ENCODE measurements around the gene SLC25A42.

SLC25A42 gene

DNA sequence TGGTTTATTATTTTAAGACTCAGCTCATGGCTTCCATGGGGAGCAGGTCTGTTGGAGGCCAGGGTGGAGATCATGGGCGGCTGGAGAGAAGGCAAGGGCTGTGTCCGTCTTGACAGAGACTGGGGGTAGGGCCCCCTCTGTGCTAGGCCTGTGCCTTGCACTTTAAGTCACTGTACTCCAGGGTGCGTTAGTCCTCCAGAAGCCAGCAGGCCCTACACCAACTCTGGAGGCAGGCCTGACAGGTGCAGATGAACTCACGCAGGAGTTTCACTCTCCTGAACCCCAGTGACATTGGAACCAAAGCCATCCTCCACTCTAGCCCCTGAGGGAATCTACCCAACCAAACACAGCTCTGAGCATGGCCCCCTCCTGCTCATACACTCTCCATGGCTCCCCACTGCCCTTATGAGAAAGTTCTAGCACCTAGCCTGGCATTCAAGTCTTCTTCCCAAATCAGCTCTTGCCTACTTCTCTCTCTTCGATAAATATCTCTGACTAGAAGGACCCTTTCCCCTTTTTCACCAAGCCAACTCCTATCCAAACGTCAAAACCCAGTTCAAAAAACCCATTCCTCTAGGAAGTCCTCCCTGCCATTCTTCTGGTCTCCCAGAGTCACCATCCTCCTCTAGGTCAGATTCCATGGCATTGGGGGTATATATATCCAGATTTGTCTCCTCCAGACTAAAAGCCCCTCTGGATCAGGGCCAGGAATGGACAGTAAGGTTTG is 91.1 kb downstream of the SLC25A42 start:
- no peak for DNase-seq (ENCODE audit: low read depth)
- no peak overlapping the region for H3K4me3 ChIP-seq (ENCODE audit: low read depth, low read length)
- TF ChIP-seq, protein P1, sequence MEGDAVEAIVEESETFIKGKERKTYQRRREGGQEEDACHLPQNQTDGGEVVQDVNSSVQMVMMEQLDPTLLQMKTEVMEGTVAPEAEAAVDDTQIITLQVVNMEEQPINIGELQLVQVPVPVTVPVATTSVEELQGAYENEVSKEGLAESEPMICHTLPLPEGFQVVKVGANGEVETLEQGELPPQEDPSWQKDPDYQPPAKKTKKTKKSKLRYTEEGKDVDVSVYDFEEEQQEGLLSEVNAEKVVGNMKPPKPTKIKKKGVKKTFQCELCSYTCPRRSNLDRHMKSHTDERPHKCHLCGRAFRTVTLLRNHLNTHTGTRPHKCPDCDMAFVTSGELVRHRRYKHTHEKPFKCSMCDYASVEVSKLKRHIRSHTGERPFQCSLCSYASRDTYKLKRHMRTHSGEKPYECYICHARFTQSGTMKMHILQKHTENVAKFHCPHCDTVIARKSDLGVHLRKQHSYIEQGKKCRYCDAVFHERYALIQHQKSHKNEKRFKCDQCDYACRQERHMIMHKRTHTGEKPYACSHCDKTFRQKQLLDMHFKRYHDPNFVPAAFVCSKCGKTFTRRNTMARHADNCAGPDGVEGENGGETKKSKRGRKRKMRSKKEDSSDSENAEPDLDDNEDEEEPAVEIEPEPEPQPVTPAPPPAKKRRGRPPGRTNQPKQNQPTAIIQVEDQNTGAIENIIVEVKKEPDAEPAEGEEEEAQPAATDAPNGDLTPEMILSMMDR (IDR thresholded peaks at IDR 0.05; ENCODE audit: control insufficient read depth, extremely low read depth, insufficient read depth), result no peak

DNA sequence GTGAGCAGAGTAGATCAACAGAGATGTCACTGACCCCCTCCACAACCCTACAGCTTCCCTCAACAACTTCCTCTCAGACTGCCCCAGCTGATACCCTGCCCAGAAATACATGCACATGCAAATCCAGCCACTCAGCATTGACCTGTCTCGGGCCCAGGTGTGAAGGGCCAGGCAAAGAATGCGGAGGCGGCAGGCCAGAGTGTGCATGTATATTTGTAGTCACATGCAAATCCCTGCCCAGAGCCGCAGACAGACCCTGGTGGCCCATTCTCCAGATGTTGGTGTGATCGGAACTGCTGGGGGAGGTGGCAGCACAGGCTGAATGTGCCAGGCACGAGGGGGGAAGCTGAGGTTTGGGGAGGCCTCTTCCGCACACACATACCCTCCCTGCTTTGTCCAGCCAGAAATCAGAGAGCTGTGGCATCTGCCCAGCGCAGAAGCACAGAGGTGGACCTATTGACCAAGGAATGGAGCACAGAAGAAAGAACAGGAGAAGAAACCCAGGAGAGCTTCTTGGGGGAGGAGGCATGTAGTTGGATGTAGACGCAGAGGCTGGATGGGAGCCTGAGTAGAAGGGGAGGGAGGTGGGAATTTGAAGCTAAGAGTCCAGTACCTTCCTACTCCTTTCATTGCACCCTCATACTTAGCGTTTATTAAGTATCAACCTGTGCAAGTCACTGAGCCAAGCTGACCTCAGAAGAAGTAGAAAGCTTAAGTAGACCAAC is 91.9 kb downstream of the SLC25A42 start:
- DNase-seq (ENCODE audit: low read depth), result no peak
- no peak overlapping the region for H3K4me3 ChIP-seq (ENCODE audit: low read depth, low read length)
- TF ChIP-seq, protein P1 (IDR thresholded peaks at IDR 0.05; ENCODE audit: control insufficient read depth, extremely low read depth, insufficient read depth), result no peak

DNA sequence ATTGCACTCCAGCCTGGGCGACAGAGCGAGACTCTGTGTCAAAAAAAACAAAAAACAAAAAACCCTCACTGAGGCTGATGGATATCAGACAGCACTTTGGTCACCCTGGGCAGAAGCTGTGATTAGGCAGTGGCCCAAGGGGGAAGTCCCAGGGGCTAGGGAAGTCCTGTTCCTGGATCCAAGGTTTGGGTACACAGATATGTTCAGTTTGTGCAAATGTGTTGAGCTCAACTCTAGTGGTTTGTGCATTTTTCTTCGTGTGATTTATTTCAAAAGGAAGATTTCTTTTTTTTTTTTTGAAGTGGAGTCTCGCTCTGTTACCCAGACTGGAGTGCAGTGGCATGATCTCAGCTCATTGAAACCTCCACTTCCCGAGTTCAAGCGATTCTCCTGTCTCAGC is 94.0 kb downstream of the SLC25A42 start:
- no peak overlapping the region for H3K4me3 ChIP-seq (ENCODE audit: low read depth, low read length)
- DNase-seq (ENCODE audit: low read depth), result no peak
- TF ChIP-seq, protein P1 (IDR thresholded peaks at IDR 0.05; ENCODE audit: control insufficient read depth, extremely low read depth, insufficient read depth), result no peak

DNA sequence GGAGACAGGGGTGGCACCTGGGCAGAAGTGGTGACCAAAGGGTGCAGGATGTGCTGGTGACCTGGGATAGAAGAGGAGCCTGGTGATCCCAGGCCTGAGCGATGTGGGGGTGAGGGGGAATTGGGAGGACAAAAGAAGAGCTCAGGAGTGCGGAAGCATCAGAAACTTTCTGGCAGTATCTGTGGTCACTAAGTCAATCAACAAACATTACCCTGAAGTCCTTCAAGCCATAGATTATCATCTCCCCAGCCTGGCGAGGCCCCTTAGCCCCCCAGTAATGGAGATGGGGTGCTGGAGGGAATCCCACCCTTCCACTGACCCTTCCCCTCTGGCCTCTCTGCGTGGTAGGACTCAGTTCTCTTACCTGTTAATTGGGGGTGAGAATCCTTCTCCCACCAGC is 95.7 kb downstream of the SLC25A42 start:
- DNase-seq (ENCODE audit: low read depth), result no peak
- TF ChIP-seq, protein P1 (IDR thresholded peaks at IDR 0.05; ENCODE audit: control insufficient read depth, extremely low read depth, insufficient read depth), result no peak
- H3K4me3 ChIP-seq (ENCODE audit: low read depth, low read length), result no peak overlapping the region

DNA sequence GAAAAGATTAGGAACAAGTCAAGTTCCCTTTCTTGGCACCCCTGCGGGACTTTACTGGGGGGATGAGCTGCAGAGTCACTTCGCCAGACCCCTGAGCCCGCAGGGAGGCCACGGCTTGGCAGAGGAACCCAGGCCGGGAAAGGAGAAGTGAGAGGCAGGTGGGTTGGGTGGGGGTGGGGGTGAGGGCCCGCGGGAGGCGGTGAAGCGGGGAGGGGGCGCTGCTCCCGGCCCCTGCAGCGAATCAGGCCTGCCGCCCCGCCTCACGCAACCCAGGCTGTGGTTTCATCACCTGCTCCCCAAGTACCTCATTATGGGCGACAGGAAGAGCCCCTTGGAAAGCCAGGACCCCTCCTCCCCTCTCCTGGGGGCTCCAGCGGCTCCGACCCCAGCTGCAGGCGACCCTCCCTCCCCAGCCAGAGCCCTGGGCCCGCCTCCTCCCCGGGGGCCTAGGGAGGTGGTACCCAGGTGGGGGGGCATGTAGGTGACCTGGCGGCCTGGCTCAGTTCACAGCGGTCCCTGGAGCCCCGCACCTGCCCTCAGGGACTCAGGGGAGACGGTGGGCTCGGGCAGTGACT is 96.8 kb downstream of the SLC25A42 start:
- DNase-seq (ENCODE audit: low read depth), result no peak
- TF ChIP-seq, protein P1 (IDR thresholded peaks at IDR 0.05; ENCODE audit: control insufficient read depth, extremely low read depth, insufficient read depth), result no peak
- H3K4me3 ChIP-seq (ENCODE audit: low read depth, low read length), result no peak overlapping the region

DNA sequence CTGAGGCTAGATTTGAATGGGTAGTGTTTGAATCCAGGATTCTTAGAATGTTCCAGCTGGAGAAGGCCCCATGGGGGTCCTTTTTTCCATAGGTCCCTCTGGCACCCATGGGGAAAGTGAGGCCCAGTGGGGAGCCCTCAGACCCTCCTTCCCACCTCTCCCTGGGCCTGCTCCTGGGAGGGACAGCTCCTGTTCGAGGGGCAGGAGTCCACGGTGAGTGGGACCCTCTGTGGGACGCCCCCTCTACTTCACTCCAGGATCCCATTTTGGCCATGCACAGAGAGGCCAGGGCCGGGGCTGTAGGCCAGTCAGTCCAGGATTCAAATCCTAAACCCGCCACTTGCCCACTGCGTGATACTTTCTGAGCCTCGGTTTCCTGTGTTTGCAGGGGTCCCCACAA is 98.7 kb downstream of the SLC25A42 start:
- TF ChIP-seq, protein P1 (IDR thresholded peaks at IDR 0.05; ENCODE audit: control insufficient read depth, extremely low read depth, insufficient read depth), result no peak
- H3K4me3 ChIP-seq (ENCODE audit: low read depth, low read length), result no peak overlapping the region
- DNase-seq (ENCODE audit: low read depth), result no peak

Measured in LNCaP clone FGC (cell line).